HL-60 (cell line): ENCODE results near the gene TMEM184B.

Source experiments
- DNase-seq, 2 experiments: peaks; one replicate each; pipeline ENCODE4 v3.0.0-alpha.2; 2010 to 2020; ENCODE audit warnings: low read depth in 1 of 2, low spot score in 1 of 2
- H3K27ac ChIP-seq: fragments of 250-450 bp; sonication (Bioruptor Pico); replicated peaks from 2 replicates; pipeline ENCODE4 v1.5.1; 2020; ENCODE audit warnings: mild to moderate bottlenecking, moderate library complexity
- H3K27me3 ChIP-seq: fragments of 250-450 bp; sonication (Bioruptor Pico); 2 replicates; pipeline ENCODE4 v1.5.1; 2021; ENCODE audit warnings: mild to moderate bottlenecking, moderate library complexity; ENCODE audit not compliant: insufficient read depth, poor library complexity, severe bottlenecking
- H3K4me3 ChIP-seq: replicated peaks from 2 replicates; pipeline ENCODE4 v1.5.1; 2011; ENCODE audit warnings: mild to moderate bottlenecking, control low read depth, low read length; ENCODE audit not compliant: insufficient read depth
- GABPA ChIP-seq: IDR thresholded peaks from 2 replicates; pipeline ENCODE4 v1.6.1; 2012; ENCODE audit warnings: low read depth
- POLR2AphosphoS5 ChIP-seq: IDR thresholded peaks from 2 replicates; pipeline ENCODE4 v1.6.1; 2012; ENCODE audit warnings: low read depth
- SPI1 ChIP-seq: IDR thresholded peaks from 2 replicates; pipeline ENCODE4 v1.6.1; 2012; ENCODE audit warnings: low read depth, mild to moderate bottlenecking, borderline replicate concordance
- TF ChIP-seq, protein P1 (sequence below): IDR thresholded peaks from 2 replicates; pipeline ENCODE4 v1.6.1; 2012; ENCODE audit warnings: low read depth; ENCODE audit not compliant: insufficient replicate concordance
- TF ChIP-seq, protein P2 (sequence below): IDR thresholded peaks from one replicate; pipeline ENCODE4 v1.5.1; 2011; ENCODE audit warnings: low read length, control low read depth, inconsistent platforms; ENCODE audit not compliant: insufficient read depth

The TMEM184B gene

DNA sequence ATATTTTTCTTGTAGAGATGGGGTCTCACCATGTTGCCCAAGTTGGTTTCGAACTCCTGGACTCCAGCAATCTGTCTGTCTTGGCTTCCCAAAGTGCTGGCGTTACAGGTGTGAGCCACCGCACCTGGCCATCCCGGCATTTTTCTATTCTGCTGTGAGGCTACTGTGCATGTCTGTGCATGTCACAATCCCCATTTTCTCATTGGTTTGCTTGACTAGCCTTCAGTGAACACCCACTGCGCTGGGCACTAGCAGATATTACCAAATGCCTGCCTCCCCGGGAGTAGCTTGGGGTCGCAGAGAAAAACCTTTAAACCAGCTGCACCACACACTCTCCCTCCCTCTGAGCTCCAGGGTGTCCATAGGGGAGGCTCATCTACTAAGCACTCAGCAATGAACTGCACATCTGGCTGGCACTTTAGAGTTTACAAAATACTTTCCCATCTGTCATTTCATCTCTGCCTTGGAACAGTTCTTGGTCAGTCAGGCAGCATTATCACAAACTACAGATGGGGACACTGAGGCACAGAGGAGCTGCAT is 39.5 kb upstream of the TMEM184B start:
- Histone ChIP-seq H3K4me3 (no peak overlapping the region), H3K27ac (no peak overlapping the region), H3K27me3 (no peaks in the 10 kb centered on the region)
- no peak for DNase-seq
- TF ChIP-seq GABPA: no peak

DNA sequence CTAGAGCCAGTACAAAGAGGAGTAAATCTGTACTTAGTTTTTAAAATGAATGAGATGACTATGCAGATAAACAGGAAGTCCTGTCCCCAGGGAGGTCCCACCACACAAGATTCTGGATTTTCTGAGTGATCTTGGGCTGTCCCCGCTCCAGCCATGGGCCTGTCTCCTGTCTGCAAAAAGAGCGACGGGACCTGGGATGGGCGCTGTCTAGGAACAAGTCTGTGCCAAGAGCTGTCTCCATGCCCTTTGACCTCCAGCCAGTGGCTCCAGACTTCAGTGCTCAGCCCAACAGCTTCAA is 38.5 kb upstream of the TMEM184B start:
- no peaks in the 10 kb centered on the region for H3K27me3 ChIP-seq
- no peak overlapping the region for H3K4me3 ChIP-seq
- H3K27ac ChIP-seq: no peak overlapping the region
- TF ChIP-seq, protein P1, sequence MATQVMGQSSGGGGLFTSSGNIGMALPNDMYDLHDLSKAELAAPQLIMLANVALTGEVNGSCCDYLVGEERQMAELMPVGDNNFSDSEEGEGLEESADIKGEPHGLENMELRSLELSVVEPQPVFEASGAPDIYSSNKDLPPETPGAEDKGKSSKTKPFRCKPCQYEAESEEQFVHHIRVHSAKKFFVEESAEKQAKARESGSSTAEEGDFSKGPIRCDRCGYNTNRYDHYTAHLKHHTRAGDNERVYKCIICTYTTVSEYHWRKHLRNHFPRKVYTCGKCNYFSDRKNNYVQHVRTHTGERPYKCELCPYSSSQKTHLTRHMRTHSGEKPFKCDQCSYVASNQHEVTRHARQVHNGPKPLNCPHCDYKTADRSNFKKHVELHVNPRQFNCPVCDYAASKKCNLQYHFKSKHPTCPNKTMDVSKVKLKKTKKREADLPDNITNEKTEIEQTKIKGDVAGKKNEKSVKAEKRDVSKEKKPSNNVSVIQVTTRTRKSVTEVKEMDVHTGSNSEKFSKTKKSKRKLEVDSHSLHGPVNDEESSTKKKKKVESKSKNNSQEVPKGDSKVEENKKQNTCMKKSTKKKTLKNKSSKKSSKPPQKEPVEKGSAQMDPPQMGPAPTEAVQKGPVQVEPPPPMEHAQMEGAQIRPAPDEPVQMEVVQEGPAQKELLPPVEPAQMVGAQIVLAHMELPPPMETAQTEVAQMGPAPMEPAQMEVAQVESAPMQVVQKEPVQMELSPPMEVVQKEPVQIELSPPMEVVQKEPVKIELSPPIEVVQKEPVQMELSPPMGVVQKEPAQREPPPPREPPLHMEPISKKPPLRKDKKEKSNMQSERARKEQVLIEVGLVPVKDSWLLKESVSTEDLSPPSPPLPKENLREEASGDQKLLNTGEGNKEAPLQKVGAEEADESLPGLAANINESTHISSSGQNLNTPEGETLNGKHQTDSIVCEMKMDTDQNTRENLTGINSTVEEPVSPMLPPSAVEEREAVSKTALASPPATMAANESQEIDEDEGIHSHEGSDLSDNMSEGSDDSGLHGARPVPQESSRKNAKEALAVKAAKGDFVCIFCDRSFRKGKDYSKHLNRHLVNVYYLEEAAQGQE: no peak
- no peak for TF ChIP-seq GABPA
- no peak for TF ChIP-seq POLR2AphosphoS5
- TF ChIP-seq SPI1: peak; percentile 6; the same call in 1 of the 2 replicates
- TF ChIP-seq, protein P2, sequence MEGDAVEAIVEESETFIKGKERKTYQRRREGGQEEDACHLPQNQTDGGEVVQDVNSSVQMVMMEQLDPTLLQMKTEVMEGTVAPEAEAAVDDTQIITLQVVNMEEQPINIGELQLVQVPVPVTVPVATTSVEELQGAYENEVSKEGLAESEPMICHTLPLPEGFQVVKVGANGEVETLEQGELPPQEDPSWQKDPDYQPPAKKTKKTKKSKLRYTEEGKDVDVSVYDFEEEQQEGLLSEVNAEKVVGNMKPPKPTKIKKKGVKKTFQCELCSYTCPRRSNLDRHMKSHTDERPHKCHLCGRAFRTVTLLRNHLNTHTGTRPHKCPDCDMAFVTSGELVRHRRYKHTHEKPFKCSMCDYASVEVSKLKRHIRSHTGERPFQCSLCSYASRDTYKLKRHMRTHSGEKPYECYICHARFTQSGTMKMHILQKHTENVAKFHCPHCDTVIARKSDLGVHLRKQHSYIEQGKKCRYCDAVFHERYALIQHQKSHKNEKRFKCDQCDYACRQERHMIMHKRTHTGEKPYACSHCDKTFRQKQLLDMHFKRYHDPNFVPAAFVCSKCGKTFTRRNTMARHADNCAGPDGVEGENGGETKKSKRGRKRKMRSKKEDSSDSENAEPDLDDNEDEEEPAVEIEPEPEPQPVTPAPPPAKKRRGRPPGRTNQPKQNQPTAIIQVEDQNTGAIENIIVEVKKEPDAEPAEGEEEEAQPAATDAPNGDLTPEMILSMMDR: no peak
- DNase-seq: no peak

DNA sequence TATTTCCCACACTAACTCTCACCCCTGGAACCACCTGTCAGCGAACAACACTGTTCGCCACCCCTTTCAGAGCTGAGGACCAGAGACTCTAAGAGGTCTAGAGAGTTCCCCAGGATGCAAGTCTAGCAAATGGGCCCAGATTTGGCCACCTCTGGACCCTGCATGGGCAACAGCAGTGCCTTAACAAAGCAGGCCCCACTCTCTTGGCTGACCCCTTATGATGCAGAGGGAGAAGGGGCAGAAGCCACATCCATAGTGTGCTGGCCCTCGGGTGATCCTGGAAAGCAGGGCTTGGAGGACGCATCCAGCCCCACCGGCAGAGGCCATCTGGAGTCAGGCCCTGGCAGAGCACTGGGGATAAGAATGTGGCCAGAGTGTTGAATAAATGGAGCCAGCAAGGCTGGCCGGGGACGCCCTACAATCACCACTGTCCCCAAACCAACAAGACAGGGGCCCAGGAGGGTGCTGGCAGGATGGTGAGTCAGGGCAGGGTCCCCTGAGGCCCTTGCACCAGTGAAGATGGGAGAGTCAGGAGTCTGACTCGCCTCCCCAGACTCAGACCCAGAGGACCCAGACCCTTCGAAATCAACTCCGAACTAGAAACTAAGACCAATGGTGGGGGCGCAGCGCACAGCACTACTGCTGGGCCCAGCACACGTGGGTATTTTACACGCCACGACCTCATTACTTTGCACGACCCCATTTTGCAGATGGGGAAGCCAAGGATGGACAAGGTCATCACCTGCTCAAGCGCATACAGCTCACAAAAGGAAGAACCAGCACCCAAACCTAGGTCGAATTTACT is 37.9 kb upstream of the TMEM184B start:
- Histone ChIP-seq H3K27ac (no peak overlapping the region), H3K27me3 (no peaks in the 10 kb centered on the region), H3K4me3 (no peak overlapping the region)
- no peak for DNase-seq
- TF ChIP-seq SPI1 (no peak), GABPA (no peak), POLR2AphosphoS5 (no peak)
- TF ChIP-seq, protein P1: no peak
- TF ChIP-seq, protein P2: no peak

DNA sequence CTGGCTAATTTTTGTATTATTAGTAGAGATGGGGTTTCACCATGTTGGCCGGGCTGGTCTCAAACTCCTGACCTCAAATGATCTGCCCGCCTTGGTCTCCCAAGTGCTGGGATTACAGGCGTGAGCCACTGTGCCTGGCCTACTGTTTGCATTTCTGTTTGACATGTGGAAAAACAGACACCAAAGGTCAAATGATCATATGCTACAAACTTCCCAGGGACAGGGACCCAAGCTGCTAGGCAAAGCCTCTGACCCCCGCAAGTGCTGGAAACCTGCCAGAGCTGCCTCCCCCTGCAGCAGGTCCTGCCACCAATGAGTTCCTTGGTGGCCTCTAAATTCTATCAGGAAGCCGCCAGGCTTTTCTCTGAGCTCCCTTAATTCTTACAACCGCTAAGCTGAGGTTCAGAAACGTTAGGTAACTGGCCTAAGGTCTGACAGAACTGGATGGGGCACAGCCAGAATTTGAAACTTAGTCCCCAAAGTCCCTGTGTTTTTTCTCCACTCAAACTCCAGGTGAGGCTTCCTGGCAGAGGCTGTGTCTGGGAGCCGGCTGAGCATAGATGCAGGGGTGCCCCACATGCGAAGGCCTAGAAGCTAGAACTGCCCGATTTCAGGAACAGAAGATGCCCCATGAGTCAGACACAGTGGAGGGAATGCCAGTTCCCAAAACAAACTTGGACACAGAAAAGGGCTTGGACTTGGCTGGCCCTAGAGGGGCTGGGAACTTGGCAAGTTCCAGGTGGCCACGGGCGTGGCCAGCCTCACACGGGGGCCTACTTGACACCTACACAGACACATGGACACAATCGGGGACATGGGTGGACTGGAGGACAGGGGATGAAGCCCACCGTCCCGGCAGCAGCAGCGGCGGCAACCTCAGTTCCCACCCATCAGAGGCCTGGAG is 37.1 kb upstream of the TMEM184B start:
- Histone ChIP-seq H3K4me3 (no peak overlapping the region), H3K27ac (no peak overlapping the region)
- DNase-seq: no peak

More for the DNA sequence above, 37.1 kb upstream of the TMEM184B start:
- TF ChIP-seq POLR2AphosphoS5: no peak
- H3K27me3 ChIP-seq: no peaks in the 10 kb centered on the region
